Measurements from ENCODE around the gene ARHGDIA.

- TF ChIP-seq CTCF (IDR thresholded peaks at IDR 0.05) = no peak
- no peak for TF ChIP-seq POLR2A (IDR thresholded peaks at IDR 0.05)
These were observed 36.3 kb upstream of the ARHGDIA start for GRCh38 chr17:81907219-81908145.
